DOHH2 (cell line): ENCODE data around the gene EPB41L1.

ENCODE experiments used
- H3F3A ChIP-seq: fragments of 200-600 bp; sonication (generic), shearing (Covaris generic); 2 replicates; pipeline ENCODE4 v1.6.0; 2016; ENCODE audit warnings: antibody characterized with exemption, mild to moderate bottlenecking; ENCODE audit not compliant: control insufficient read depth, insufficient read depth
- H3K27ac ChIP-seq: fragments of 200-600 bp; sonication (generic); 2 replicates; pipeline ENCODE4 v1.5.1; 2014; ENCODE audit warnings: low read depth, mild to moderate bottlenecking, low read length, moderate library complexity
- H3K27me3 ChIP-seq: fragments of 200-600 bp; sonication (generic); 2 replicates; pipeline ENCODE4 v1.6.1; 2014; ENCODE audit warnings: mild to moderate bottlenecking, low read length, mixed read lengths; ENCODE audit not compliant: control insufficient read depth
- H3K36me3 ChIP-seq: fragments of 200-600 bp; sonication (generic); 2 replicates; pipeline ENCODE4 v1.6.1; 2014; ENCODE audit warnings: mild to moderate bottlenecking, low read length, moderate library complexity, mixed read lengths; ENCODE audit not compliant: control insufficient read depth
- H3K4me1 ChIP-seq: fragments of 200-600 bp; sonication (generic); 2 replicates; pipeline ENCODE4 v1.6.1; 2014; ENCODE audit warnings: mild to moderate bottlenecking, low read length, mixed read lengths; ENCODE audit not compliant: control insufficient read depth
- H3K4me2 ChIP-seq: fragments of 200-600 bp; sonication (generic); 2 replicates; pipeline ENCODE4 v1.6.0; 2014; ENCODE audit warnings: mild to moderate bottlenecking, low read length, moderate library complexity
- H3K4me3 ChIP-seq: fragments of 200-600 bp; sonication (generic); 2 replicates; pipeline ENCODE4 v1.5.1; 2014; ENCODE audit warnings: mild to moderate bottlenecking, low read length, mixed read lengths
- H3K79me2 ChIP-seq: fragments of 200-600 bp; sonication (generic); 2 replicates; pipeline ENCODE4 v1.6.1; 2014; ENCODE audit warnings: mild to moderate bottlenecking, low read length, mixed read lengths; ENCODE audit not compliant: control insufficient read depth
- H3K9me2 ChIP-seq: fragments of 200-600 bp; sonication (generic); replicated peaks from 2 replicates; pipeline ENCODE4 v1.6.1; 2014; ENCODE audit warnings: mild to moderate bottlenecking, low read length, mixed read lengths; ENCODE audit not compliant: control insufficient read depth
- H3K9me3 ChIP-seq: fragments of 200-600 bp; sonication (generic); 2 replicates; pipeline ENCODE4 v1.6.1; 2014; ENCODE audit warnings: antibody characterized with exemption, low read length, mixed read lengths; ENCODE audit not compliant: control insufficient read depth, insufficient read depth
- H4K20me1 ChIP-seq: fragments of 200-600 bp; sonication (generic); 2 replicates; pipeline ENCODE4 v1.6.0; 2014; ENCODE audit warnings: low read depth, mild to moderate bottlenecking, antibody characterized with exemption, low read length, moderate library complexity; ENCODE audit not compliant: control insufficient read depth, insufficient read depth
- EZH2phosphoT487 ChIP-seq: fragments of 200-600 bp; sonication (generic); IDR thresholded peaks from 2 replicates; pipeline ENCODE4 v1.6.1; 2017; ENCODE audit warnings: borderline replicate concordance, mild to moderate bottlenecking, antibody characterized with exemption, low read length, moderate library complexity, mixed read lengths
- TF ChIP-seq, protein P1 (sequence below): fragments of 200-600 bp; sonication (generic); IDR thresholded peaks from one replicate; pipeline ENCODE4 v1.5.1; 2014; ENCODE audit warnings: antibody characterized with exemption, mild to moderate bottlenecking, low read depth, low read length; ENCODE audit not compliant: poor library complexity, severe bottlenecking

Gene EPB41L1

GRCh38 chr20:36202891-36203338, 48.4 kb downstream of the EPB41L1 start:
- no peak overlapping the region for H3K4me2 ChIP-seq
- TF ChIP-seq, protein P1, sequence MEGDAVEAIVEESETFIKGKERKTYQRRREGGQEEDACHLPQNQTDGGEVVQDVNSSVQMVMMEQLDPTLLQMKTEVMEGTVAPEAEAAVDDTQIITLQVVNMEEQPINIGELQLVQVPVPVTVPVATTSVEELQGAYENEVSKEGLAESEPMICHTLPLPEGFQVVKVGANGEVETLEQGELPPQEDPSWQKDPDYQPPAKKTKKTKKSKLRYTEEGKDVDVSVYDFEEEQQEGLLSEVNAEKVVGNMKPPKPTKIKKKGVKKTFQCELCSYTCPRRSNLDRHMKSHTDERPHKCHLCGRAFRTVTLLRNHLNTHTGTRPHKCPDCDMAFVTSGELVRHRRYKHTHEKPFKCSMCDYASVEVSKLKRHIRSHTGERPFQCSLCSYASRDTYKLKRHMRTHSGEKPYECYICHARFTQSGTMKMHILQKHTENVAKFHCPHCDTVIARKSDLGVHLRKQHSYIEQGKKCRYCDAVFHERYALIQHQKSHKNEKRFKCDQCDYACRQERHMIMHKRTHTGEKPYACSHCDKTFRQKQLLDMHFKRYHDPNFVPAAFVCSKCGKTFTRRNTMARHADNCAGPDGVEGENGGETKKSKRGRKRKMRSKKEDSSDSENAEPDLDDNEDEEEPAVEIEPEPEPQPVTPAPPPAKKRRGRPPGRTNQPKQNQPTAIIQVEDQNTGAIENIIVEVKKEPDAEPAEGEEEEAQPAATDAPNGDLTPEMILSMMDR: peak; percentile 95
- TF ChIP-seq EZH2phosphoT487: 0 out of 2 replicates have a peak, but pooled peaks have one; percentile 11
- no peak overlapping the region for H3K27ac ChIP-seq
- no peaks in the 10 kb centered on the region for H3K9me3 ChIP-seq
- H3K79me2 ChIP-seq: no peaks in the 10 kb centered on the region
- H3K27me3 ChIP-seq: peaks cover 34% of the 10 kb centered on the region
- no peaks in the 10 kb centered on the region for H3F3A ChIP-seq
- H3K4me1 ChIP-seq: no peaks in the 10 kb centered on the region
- H3K36me3 ChIP-seq: no peaks in the 10 kb centered on the region
- no peaks in the 10 kb centered on the region for H3K9me2 ChIP-seq
- H3K4me3 ChIP-seq: no peak overlapping the region
- no peaks in the 10 kb centered on the region for H4K20me1 ChIP-seq

DNA sequence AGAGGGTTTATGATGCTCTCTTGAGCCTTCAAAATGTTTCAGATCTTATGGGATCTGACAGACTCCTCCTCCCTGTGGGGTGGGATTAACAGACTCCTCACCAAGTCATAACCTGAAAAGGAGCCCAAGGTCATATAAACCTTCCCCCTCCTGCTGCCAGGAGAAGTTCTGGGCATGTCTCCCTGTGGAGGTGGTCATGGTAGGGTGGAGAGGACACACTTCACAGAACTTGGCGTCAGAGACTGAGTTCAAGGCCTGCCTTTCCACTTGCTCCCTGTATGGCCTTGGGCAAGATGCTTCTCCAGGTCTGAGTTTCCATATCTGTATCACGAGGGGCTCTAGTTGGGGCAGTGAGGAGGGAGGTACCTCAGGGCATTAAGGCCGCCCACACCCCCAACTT, 49.3 kb downstream of the EPB41L1 start:
- Histone ChIP-seq H3K27ac (no peak overlapping the region), H3K27me3 (peaks cover 32% of the 10 kb centered on the region), H3K4me3 (no peak overlapping the region), H3K4me1 (no peaks in the 10 kb centered on the region), H3K79me2 (no peaks in the 10 kb centered on the region), H3K36me3 (no peaks in the 10 kb centered on the region), H3K9me2 (no peaks in the 10 kb centered on the region), H4K20me1 (no peaks in the 10 kb centered on the region), H3K4me2 (no peak overlapping the region), H3K9me3 (no peaks in the 10 kb centered on the region), H3F3A (no peaks in the 10 kb centered on the region)
- TF ChIP-seq EZH2phosphoT487: no peak
- TF ChIP-seq, protein P1: no peak

- TF ChIP-seq, protein P1: no peak
- no peak for TF ChIP-seq EZH2phosphoT487
- H3K79me2 ChIP-seq: no peaks in the 10 kb centered on the region
- no peak overlapping the region for H3K4me2 ChIP-seq
- no peaks in the 10 kb centered on the region for H3K36me3 ChIP-seq
- H3K27me3 ChIP-seq: peaks cover 28% of the 10 kb centered on the region
- H3K27ac ChIP-seq: no peak overlapping the region
- H3K4me1 ChIP-seq: no peaks in the 10 kb centered on the region
- no peaks in the 10 kb centered on the region for H4K20me1 ChIP-seq
- no peaks in the 10 kb centered on the region for H3K9me2 ChIP-seq
- no peak overlapping the region for H3K4me3 ChIP-seq
- H3F3A ChIP-seq: no peaks in the 10 kb centered on the region
- no peaks in the 10 kb centered on the region for H3K9me3 ChIP-seq
These were observed 50.5 kb downstream of the EPB41L1 start for GRCh38 chr20:36205026-36205425.
